Astrocyte of the cerebellum (primary cell): ENCODE results near the gene SPINK8.
"Not testable (repeated sequence)": the region's sequence is repeated elsewhere in the genome, so short reads cannot be mapped to it uniquely, and the experiment has no call there.

ENCODE experiments used
- DNase-seq: peaks from one replicate; pipeline ENCODE4 v3.0.0-alpha.2; 2011; ENCODE audit warnings: low read depth
- H3K4me3 ChIP-seq: 2 replicates; pipeline ENCODE4 v1.5.1; 2011; ENCODE audit warnings: mild to moderate bottlenecking, low read depth, low read length, moderate library complexity
- in situ Hi-C: cut with HindIII; loops from 2 replicates; pipeline ENCODE4 v1.10.0; 2017; ENCODE audit warnings: low sequenced_read_pairs
- TF ChIP-seq, protein P1 (sequence below): IDR thresholded peaks from 2 replicates; pipeline ENCODE4 v1.5.1; 2012; ENCODE audit warnings: low read length, low read depth, moderate library complexity, mild to moderate bottlenecking; ENCODE audit errors: missing control alignments

Gene SPINK8

DNA sequence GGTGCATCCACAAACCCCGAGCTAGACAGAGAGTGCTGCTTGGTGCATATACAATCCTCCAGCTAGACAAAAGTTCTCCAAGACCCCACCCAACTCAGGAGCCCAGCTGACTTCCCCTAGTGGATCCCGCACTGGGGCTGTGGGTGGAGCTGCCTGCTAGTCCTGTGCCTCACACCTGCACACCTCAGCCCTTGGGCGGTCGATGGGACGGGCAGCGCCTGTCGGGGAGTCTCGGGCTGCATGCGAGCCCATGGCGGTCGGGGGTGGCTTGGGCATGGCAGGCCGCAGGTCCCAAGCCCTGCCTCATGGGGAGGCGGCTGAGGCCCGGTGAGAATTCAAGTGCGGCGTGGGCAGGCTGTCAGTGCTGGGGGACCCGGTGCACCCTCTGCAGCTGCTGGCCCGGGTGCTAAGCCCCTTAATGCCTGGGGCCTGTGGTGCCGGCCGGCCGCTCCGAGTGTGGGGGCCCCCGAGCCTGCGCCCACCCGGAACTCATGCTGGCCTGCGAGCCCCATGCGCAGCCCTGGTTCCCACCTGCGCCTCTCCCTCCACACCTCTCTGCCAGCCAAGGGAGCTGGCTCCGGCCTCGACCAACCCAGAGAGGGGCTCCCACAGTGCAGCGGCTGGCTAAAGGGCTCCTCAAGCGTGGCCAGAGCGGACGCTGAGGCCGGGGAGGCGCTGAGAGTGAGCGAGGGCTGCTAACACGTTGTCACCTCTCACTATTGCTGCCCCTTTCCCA is 61.5 kb downstream of the SPINK8 start:
- in situ Hi-C loops = loop anchor here (10.0 to 25.0 kb wide), 2 partner anchors 53 to 165 kb away; partner anchors contain the start of genes ATRIP, CCDC51, PLXNB1 and TMA7
- no peak overlapping the region for H3K4me3 ChIP-seq
- DNase-seq = no peak
- TF ChIP-seq, protein P1, sequence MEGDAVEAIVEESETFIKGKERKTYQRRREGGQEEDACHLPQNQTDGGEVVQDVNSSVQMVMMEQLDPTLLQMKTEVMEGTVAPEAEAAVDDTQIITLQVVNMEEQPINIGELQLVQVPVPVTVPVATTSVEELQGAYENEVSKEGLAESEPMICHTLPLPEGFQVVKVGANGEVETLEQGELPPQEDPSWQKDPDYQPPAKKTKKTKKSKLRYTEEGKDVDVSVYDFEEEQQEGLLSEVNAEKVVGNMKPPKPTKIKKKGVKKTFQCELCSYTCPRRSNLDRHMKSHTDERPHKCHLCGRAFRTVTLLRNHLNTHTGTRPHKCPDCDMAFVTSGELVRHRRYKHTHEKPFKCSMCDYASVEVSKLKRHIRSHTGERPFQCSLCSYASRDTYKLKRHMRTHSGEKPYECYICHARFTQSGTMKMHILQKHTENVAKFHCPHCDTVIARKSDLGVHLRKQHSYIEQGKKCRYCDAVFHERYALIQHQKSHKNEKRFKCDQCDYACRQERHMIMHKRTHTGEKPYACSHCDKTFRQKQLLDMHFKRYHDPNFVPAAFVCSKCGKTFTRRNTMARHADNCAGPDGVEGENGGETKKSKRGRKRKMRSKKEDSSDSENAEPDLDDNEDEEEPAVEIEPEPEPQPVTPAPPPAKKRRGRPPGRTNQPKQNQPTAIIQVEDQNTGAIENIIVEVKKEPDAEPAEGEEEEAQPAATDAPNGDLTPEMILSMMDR = no peak

DNA sequence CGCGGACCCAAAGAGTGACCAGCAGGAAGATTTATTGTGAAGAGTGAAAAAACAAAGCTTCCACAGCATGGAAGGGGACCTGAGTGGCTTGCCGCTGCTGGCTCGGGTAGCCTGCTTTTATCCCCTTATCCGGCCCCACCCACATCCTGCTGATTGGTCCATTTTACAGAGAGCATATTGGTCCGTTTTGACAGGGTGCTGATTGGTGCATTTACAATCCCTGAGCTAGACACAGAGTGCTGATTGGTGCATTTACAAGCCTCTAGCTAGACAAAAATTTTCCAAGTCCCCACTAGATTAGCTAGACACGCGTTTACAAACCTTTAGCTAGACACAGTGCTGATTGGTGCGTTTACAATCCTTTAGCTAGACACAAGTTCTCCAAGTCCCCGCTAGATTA is 62.2 kb downstream of the SPINK8 start:
- DNase-seq, H3K4me3 ChIP-seq: not testable (repeated sequence)
- in situ Hi-C loops = loop anchor here (10.0 to 25.0 kb wide), 2 partner anchors 54 to 166 kb away; partner anchors contain the start of genes ATRIP, CCDC51, PLXNB1 and TMA7

DNA sequence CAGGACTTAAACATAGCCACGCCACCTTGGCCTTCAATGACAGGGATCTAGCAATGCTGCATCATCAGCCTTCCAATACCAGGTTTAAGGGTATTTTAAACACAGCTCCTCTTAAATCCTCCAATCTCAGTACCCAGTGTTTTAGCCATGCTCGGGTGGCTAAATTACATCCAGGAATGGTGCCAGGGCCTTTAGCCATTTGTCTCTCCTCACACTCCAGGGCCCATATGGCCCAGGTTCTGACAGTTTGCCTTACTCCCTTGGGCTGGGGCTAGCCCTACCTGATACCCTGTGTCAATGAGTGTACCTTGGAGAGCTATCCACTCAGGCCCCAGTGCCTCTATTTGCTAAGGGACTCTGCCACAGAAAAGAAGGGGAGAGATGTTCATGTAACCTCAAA is 63.2 kb downstream of the SPINK8 start:
- in situ Hi-C loops = loop anchor here (10.0 to 25.0 kb wide), 2 partner anchors 54 to 167 kb away; partner anchors contain the start of genes ATRIP, CCDC51, PLXNB1 and TMA7
- TF ChIP-seq, protein P1 = no peak
- H3K4me3 ChIP-seq = no peak overlapping the region
- DNase-seq = no peak

DNA sequence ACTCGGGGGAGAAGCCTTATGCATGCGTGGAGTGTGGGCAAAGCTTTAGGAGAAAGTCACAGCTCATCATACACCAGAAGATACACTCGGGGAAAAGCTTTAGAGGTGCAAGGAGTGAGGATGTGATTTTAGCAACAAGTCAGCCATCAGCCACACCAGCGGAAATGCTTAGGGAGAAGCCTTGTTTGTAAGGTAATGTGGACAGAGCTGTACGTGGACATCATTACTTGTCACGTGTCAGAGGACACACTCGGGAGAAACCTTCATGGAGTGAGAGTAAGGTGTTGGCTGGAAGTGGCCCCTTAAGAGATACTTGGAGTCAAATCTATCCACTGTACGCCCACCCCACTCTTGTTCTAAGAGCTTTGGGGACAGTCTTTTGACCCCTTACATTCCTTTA is 63.9 kb downstream of the SPINK8 start:
- in situ Hi-C loops = loop anchor here (25.0 kb wide), 1 partner anchor 168 kb away; the partner anchor contains the start of genes ATRIP, CCDC51, PLXNB1 and TMA7
- no peak overlapping the region for H3K4me3 ChIP-seq

DNA sequence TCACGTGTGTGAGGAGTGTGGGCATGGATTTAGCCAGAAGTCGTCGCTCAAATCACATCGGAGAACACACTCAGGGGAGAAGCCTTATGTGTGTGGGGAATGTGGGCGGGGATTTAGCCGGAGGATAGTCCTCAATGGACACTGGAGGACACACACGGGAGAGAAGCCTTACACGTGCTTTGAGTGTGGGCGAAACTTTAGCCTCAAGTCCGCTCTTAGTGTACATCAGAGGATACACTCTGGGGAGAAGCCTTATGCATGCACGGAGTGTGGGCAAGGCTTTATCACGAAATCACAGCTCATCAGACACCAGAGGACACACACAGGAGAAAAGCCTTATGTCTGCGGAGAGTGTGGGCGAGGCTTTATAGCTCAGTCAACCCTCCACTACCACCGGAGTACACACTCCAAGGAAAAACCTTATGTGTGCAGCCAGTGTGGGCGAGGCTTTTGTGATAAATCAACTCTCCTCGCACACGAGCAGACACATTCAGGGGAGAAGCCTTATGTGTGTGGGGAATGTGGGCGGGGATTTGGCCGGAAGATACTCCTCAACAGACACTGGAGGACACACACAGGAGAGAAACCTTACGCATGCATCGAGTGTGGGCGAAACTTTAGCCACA is 64.4 kb downstream of the SPINK8 start:
- H3K4me3 ChIP-seq = no peak overlapping the region
- in situ Hi-C loops = loop anchor here (25.0 kb wide), 1 partner anchor 168 kb away; the partner anchor contains the start of genes ATRIP, CCDC51, PLXNB1 and TMA7
- no peak for DNase-seq
- TF ChIP-seq, protein P1 = no peak

More for the DNA sequence above, 63.9 kb downstream of the SPINK8 start:
- TF ChIP-seq, protein P1 = no peak
- DNase-seq = no peak

DNA sequence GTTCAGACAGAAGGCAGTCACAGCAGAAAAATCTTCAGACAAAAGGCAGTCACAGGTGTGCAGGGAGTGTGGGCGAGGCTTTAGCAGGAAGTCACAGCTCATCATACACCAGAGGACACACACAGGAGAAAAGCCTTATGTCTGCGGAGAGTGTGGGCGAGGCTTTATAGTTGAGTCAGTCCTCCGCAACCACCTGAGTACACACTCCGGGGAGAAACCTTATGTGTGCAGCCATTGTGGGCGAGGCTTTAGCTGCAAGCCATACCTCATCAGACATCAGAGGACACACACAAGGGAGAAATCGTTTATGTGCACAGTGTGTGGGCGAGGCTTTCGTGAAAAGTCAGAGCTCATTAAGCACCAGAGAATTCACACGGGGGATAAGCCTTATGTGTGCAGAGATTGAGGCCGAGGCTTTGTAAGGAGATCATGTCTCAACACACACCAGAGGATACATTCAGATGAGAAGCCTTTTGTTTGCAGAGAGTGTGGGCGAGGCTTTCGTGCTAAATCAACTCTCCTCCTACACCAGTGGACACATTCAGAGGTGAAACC is 65.0 kb downstream of the SPINK8 start:
- TF ChIP-seq, protein P1 = no peak
- DNase-seq = no peak
- in situ Hi-C loops = loop anchor here (25.0 kb wide), 1 partner anchor 169 kb away; the partner anchor contains the start of genes ATRIP, CCDC51, PLXNB1 and TMA7
- H3K4me3 ChIP-seq = no peak overlapping the region
